MM.1S (cell line): ENCODE measurements around the gene PLA2G7.
"Not testable (repeated sequence)": the region's sequence is repeated elsewhere in the genome, so short reads cannot be mapped to it uniquely, and the experiment has no call there.

Source experiments
- DNase-seq: peaks from one replicate; pipeline ENCODE4 v3.0.0-alpha.2; 2015
- H2AFZ ChIP-seq: fragments of 300-600 bp; sonication (generic); 2 replicates; pipeline ENCODE4 v1.6.0; 2016; ENCODE audit warnings: antibody characterized with exemption, low read length
- H3F3A ChIP-seq: fragments of 300-600 bp; sonication (generic); 2 replicates; pipeline ENCODE4 v1.6.1; 2016; ENCODE audit warnings: mild to moderate bottlenecking, antibody characterized with exemption, low read length, moderate library complexity, mixed read lengths; ENCODE audit not compliant: insufficient read depth
- H3K27ac ChIP-seq: fragments of 300-600 bp; sonication (generic); 2 replicates; pipeline ENCODE4 v1.5.1; 2016; ENCODE audit warnings: mild to moderate bottlenecking, low read length
- H3K27me3 ChIP-seq: fragments of 300-600 bp; sonication (generic); replicated peaks from 2 replicates; pipeline ENCODE4 v1.6.0; 2016; ENCODE audit warnings: low read length; ENCODE audit not compliant: insufficient read depth
- H3K36me3 ChIP-seq: fragments of 300-600 bp; sonication (generic); replicated peaks from 2 replicates; pipeline ENCODE4 v1.6.1; 2016; ENCODE audit warnings: mild to moderate bottlenecking, low read length, mixed read lengths; ENCODE audit not compliant: insufficient read depth
- H3K4me1 ChIP-seq: fragments of 300-600 bp; sonication (generic); 2 replicates; pipeline ENCODE4 v1.6.1; 2016; ENCODE audit warnings: low read length, mixed read lengths
- H3K4me2 ChIP-seq: fragments of 300-600 bp; sonication (generic); 2 replicates; pipeline ENCODE4 v1.6.0; 2016; ENCODE audit warnings: low read depth, low read length
- H3K4me3 ChIP-seq: fragments of 300-600 bp; sonication (generic); 2 replicates; pipeline ENCODE4 v1.5.1; 2016; ENCODE audit warnings: low read length, mixed read lengths
- H3K79me2 ChIP-seq: fragments of 300-600 bp; sonication (generic); 2 replicates; pipeline ENCODE4 v1.6.1; 2016; ENCODE audit warnings: mixed run types, low read length, mixed read lengths
- H3K9ac ChIP-seq: fragments of 300-600 bp; sonication (generic); 2 replicates; pipeline ENCODE4 v1.6.1; 2016; ENCODE audit warnings: low read length, mixed read lengths
- H3K9me2 ChIP-seq: fragments of 300-600 bp; sonication (generic); replicated peaks from 2 replicates; pipeline ENCODE4 v1.6.1; 2016; ENCODE audit warnings: mild to moderate bottlenecking, low read length, mixed read lengths; ENCODE audit not compliant: insufficient read depth
- H3K9me3 ChIP-seq: fragments of 300-600 bp; sonication (generic); replicated peaks from 2 replicates; pipeline ENCODE4 v1.6.1; 2016; ENCODE audit warnings: mild to moderate bottlenecking, low read length, mixed read lengths; ENCODE audit not compliant: insufficient read depth
- H4K20me1 ChIP-seq: fragments of 300-600 bp; sonication (generic); 2 replicates; pipeline ENCODE4 v1.6.1; 2016; ENCODE audit warnings: mild to moderate bottlenecking, low read length, moderate library complexity, mixed read lengths; ENCODE audit not compliant: insufficient read depth
- EZH2 ChIP-seq: fragments of 300-600 bp; sonication (generic); optimal IDR thresholded peaks from 2 replicates; pipeline ENCODE3; 2017; ENCODE audit warnings: low read depth, mild to moderate bottlenecking, antibody characterized with exemption, low read length, mixed read lengths
- EZH2phosphoT487 ChIP-seq: fragments of 300-600 bp; sonication (generic); IDR thresholded peaks from 2 replicates; pipeline ENCODE4 v1.6.1; 2018; ENCODE audit warnings: antibody characterized with exemption, low read length
- TF ChIP-seq, protein P1 (sequence below): fragments of 300-600 bp; sonication (generic); IDR thresholded peaks from 2 replicates; pipeline ENCODE4 v1.5.1; 2016; ENCODE audit warnings: antibody characterized with exemption, low read length, mixed read lengths

PLA2G7 gene

DNA sequence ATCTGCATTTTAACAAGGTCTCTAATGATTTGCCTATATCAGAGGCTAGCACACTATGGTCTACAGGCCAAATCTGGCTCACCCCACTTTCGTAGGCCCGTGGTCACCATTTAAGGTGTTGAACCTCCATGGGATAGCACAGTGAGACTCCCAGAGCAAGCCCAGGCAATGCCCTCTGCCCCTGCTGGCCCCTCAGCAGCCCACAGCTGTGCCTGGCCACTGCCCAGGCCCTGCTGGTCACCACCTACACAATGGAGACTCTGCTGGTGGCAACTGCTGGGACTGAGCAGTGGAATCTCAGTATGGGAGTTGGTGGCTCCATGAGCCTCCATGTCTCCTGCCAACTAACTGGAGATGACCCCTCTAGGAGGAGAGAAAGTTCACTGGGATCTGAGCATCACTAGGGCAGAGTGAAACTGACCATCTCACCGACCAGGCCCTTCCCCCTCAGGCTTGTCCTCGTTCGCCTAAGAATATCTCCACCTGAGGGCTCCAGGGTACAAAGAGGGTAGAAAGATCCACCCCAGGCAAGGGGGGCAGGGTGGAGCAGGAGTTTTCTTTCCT lies 13.8 kb upstream of the PLA2G7 start:
- Histone ChIP-seq H3K27ac (no peak overlapping the region), H3K9me3 (no peaks in the 10 kb centered on the region), H3K4me2 (no peak overlapping the region), H4K20me1 (no peaks in the 10 kb centered on the region), H3K36me3 (no peaks in the 10 kb centered on the region), H3K4me3 (no peak overlapping the region), H3K9ac (no peak overlapping the region), H3K4me1 (no peaks in the 10 kb centered on the region), H3K9me2 (no peaks in the 10 kb centered on the region), H3K79me2 (no peaks in the 10 kb centered on the region), H2AFZ (no peak overlapping the region), H3K27me3 (no peaks in the 10 kb centered on the region), H3F3A (no peaks in the 10 kb centered on the region)
- no peak for DNase-seq
- TF ChIP-seq EZH2 (no peak), EZH2phosphoT487 (no peak)
- TF ChIP-seq, protein P1, sequence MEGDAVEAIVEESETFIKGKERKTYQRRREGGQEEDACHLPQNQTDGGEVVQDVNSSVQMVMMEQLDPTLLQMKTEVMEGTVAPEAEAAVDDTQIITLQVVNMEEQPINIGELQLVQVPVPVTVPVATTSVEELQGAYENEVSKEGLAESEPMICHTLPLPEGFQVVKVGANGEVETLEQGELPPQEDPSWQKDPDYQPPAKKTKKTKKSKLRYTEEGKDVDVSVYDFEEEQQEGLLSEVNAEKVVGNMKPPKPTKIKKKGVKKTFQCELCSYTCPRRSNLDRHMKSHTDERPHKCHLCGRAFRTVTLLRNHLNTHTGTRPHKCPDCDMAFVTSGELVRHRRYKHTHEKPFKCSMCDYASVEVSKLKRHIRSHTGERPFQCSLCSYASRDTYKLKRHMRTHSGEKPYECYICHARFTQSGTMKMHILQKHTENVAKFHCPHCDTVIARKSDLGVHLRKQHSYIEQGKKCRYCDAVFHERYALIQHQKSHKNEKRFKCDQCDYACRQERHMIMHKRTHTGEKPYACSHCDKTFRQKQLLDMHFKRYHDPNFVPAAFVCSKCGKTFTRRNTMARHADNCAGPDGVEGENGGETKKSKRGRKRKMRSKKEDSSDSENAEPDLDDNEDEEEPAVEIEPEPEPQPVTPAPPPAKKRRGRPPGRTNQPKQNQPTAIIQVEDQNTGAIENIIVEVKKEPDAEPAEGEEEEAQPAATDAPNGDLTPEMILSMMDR: no peak

DNA sequence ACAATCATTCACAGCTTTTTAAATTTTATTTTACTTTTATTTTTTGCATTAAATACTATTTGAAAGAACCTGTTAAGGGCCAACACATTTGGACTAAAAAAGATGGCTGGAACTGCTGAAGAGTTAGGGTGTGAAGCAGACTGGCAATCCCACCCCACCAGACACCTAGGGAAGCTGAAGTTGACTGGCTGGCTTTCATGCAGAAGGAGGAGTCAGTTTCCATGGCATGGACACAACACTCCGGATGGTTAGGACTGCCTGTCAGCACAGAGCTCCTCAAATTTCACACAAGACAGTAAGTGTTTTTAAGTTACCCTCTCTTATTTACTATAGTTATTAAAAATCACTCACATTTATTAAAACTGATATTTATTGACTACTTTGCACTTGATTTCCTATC lies 11.5 kb upstream of the PLA2G7 start, which contains the start of gene ANKRD66:
Gene ANKRD66, plus strand, starts transcription at position 238 of the 400 bp plus-strand sequence. CDS start 5,016 bp downstream, outside the sequence.
- no peak for TF ChIP-seq EZH2phosphoT487
- Histone ChIP-seq H3K4me3 (no peak within 1 kb of the TSS), H4K20me1 (no peaks in the 10 kb centered on the region), H3K4me2 (no peak within 1 kb of the TSS), H3K9me3 (no peaks in the 10 kb centered on the region), H3K9me2 (no peaks in the 10 kb centered on the region), H3K4me1 (no peaks in the 10 kb centered on the region), H2AFZ (no peak within 1 kb of the TSS), H3K79me2 (no peaks in the 10 kb centered on the region), H3K36me3 (no peaks in the 10 kb centered on the region), H3K27ac (no peak within 1 kb of the TSS), H3K27me3 (no peaks in the 10 kb centered on the region), H3K9ac (no peak within 1 kb of the TSS), H3F3A (no peaks in the 10 kb centered on the region)
- DNase-seq: no peak

DNA sequence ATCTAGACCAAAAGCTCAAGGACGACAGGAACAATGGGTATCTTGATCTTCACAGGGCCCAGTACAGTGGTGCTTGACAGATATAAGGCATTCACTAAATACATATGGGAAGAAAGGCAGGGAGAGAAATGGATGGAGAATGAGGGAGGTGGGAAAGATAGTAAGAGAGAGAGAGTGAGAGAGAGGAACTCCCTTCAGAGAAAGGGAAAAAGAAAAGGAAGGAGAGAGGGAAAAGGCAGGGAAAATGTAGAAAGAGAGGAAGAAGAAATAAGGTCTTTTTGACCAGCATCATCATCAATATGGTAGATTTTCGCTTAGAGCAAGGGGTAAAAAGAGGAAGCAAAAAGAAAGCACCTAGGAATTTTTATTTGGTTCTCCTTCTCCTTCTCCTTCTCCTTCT lies 10.8 kb upstream of the PLA2G7 start:
- Histone ChIP-seq H3K4me2 (no peak overlapping the region), H3K27me3 (no peaks in the 10 kb centered on the region), H3K4me3 (no peak overlapping the region), H3K9me3 (no peaks in the 10 kb centered on the region), H3K9me2 (no peaks in the 10 kb centered on the region), H3K36me3 (no peaks in the 10 kb centered on the region), H4K20me1 (no peaks in the 10 kb centered on the region), H3F3A (no peaks in the 10 kb centered on the region), H2AFZ (no peak overlapping the region), H3K4me1 (no peaks in the 10 kb centered on the region), H3K79me2 (no peaks in the 10 kb centered on the region), H3K9ac (no peak overlapping the region), H3K27ac (no peak overlapping the region)
- no peak for TF ChIP-seq EZH2phosphoT487
- TF ChIP-seq, protein P1: no peak
- TF ChIP-seq EZH2: no peak
- no peak for DNase-seq

DNA sequence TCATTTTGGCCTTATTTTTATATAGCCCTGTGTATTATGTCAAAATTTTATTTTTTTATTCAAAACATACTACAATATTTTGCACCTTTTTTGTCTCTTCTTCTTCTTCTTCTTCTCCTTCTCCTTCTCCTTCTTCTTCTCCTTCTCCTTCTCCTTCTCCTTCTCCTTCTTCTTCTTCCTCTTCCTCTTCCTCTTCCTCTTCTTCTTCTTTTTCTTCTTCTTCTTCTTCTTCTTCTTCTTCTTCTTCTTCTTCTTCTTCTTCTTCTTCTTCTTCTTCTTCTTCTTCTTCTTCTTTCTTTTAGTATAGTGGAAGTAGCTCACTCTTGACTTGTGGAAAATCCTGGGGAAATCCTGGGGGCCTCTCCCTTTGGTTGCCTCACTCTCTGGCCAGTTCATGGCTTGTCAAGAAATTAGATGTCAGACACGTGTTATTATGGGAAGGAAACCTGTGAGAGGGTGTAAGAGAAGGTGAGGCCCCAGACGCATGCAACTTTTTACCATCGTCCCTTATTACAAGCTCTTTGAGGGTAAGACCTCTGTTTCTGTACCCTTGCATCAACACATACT lies 9.1 kb upstream of the PLA2G7 start:
- not testable (repeated sequence) for H3K9ac ChIP-seq, H4K20me1 ChIP-seq, DNase-seq, H3K4me1 ChIP-seq, H3K4me2 ChIP-seq, H3K36me3 ChIP-seq, H3F3A ChIP-seq, H3K4me3 ChIP-seq, H3K27ac ChIP-seq, H3K9me3 ChIP-seq, H3K9me2 ChIP-seq, H3K27me3 ChIP-seq, H2AFZ ChIP-seq, H3K79me2 ChIP-seq
